HL-60 (cell line): ENCODE results near the gene DAPL1.

Experiments used
- DNase-seq, 2 experiments: peaks; one replicate each; pipeline ENCODE4 v3.0.0-alpha.2; 2010 to 2020; ENCODE audit warnings: low read depth in 1 of 2, low spot score in 1 of 2
- H3K27ac ChIP-seq: fragments of 250-450 bp; sonication (Bioruptor Pico); replicated peaks from 2 replicates; pipeline ENCODE4 v1.5.1; 2020; ENCODE audit warnings: mild to moderate bottlenecking, moderate library complexity
- H3K27me3 ChIP-seq: fragments of 250-450 bp; sonication (Bioruptor Pico); 2 replicates; pipeline ENCODE4 v1.5.1; 2021; ENCODE audit warnings: mild to moderate bottlenecking, moderate library complexity; ENCODE audit not compliant: insufficient read depth, poor library complexity, severe bottlenecking
- H3K4me3 ChIP-seq: replicated peaks from 2 replicates; pipeline ENCODE4 v1.5.1; 2011; ENCODE audit warnings: mild to moderate bottlenecking, control low read depth, low read length; ENCODE audit not compliant: insufficient read depth
- CTCF ChIP-seq: IDR thresholded peaks from one replicate; pipeline ENCODE4 v1.5.1; 2011; ENCODE audit warnings: low read length, control low read depth, inconsistent platforms; ENCODE audit not compliant: insufficient read depth
- GABPA ChIP-seq: IDR thresholded peaks from 2 replicates; pipeline ENCODE4 v1.6.1; 2012; ENCODE audit warnings: low read depth
- POLR2AphosphoS5 ChIP-seq: IDR thresholded peaks from 2 replicates; pipeline ENCODE4 v1.6.1; 2012; ENCODE audit warnings: low read depth
- REST ChIP-seq: IDR thresholded peaks from 2 replicates; pipeline ENCODE4 v1.6.1; 2012; ENCODE audit warnings: low read depth; ENCODE audit not compliant: insufficient replicate concordance
- SPI1 ChIP-seq: IDR thresholded peaks from 2 replicates; pipeline ENCODE4 v1.6.1; 2012; ENCODE audit warnings: low read depth, mild to moderate bottlenecking, borderline replicate concordance

The DAPL1 gene

GRCh38 chr2:158782616-158783015 lies 12.5 kb upstream of the DAPL1 start:
- TF ChIP-seq GABPA, result no peak
- no peak for TF ChIP-seq SPI1
- TF ChIP-seq REST, result no peak
- TF ChIP-seq CTCF, result no peak
- no peak for TF ChIP-seq POLR2AphosphoS5
- Histone ChIP-seq H3K27me3 (no peaks in the 10 kb centered on the region), H3K4me3 (no peak overlapping the region), H3K27ac (no peak overlapping the region)
- no peak for DNase-seq

- DNase-seq, result no peak
- TF ChIP-seq CTCF (no peak), GABPA (no peak), POLR2AphosphoS5 (no peak), REST (no peak), SPI1 (no peak)
- Histone ChIP-seq H3K27ac (no peak overlapping the region), H3K4me3 (no peak overlapping the region), H3K27me3 (no peaks in the 10 kb centered on the region)
Observed at GRCh38 chr2:158783923-158784322, 11.2 kb upstream of the DAPL1 start.

- no peak overlapping the region for H3K27ac ChIP-seq
- no peak overlapping the region for H3K4me3 ChIP-seq
- no peaks in the 10 kb centered on the region for H3K27me3 ChIP-seq
- DNase-seq, result no peak
- no peak for TF ChIP-seq REST
- no peak for TF ChIP-seq SPI1
- no peak for TF ChIP-seq GABPA
- no peak for TF ChIP-seq POLR2AphosphoS5
- no peak for TF ChIP-seq CTCF
Observed at GRCh38 chr2:158786897-158787296, 8.2 kb upstream of the DAPL1 start.
